Kidney (tissue), 14 donors: ENCODE data around the gene ADAMTSL2. TPM values are rescaled to one million over a fixed set of nuclear protein-coding genes. Genes with fewer than 3 reads are reported as not detected.

Experiments
- DNase-seq, 5 donors: peaks; one replicate each; pipeline ENCODE4 v3.0.0-alpha.2; 2013 to 2020
- FAIRE-seq: peaks from 2 replicates; lab custom pipeline; 2012; peaks lifted over from hg19 to GRCh38; lab: Jason Lieb, UNC
- H3K27ac ChIP-seq, 2 donors: one replicate each; pipeline ENCODE4 v1.7.0; 2013; ENCODE audit warnings: low read depth in 2 of 2, low read length in 2 of 2, inconsistent platforms in 1 of 2
- H3K27me3 ChIP-seq: one replicate; pipeline ENCODE4 v1.7.1; 2013; ENCODE audit warnings: low read length, inconsistent platforms; ENCODE audit not compliant: control insufficient read depth, insufficient read depth
- H3K36me3 ChIP-seq, 3 donors: one replicate each; pipeline versions ENCODE4 v1.7.0 to v1.7.1; 2013; ENCODE audit warnings: low read length in 3 of 3, control low read depth in 1 of 3, inconsistent platforms in 1 of 3; ENCODE audit not compliant: insufficient read depth in 3 of 3, control insufficient read depth in 2 of 3
- H3K4me1 ChIP-seq, 3 donors: one replicate each; pipeline versions ENCODE4 v1.7.0 to v1.7.1; 2013; ENCODE audit warnings: low read length in 3 of 3, inconsistent platforms in 1 of 3, low read depth in 1 of 3; ENCODE audit not compliant: control insufficient read depth in 2 of 3, insufficient read depth in 2 of 3
- H3K4me3 ChIP-seq, 3 donors: one replicate each; pipeline versions ENCODE4 v1.7.0 to v1.8.1; 2013; ENCODE audit warnings: low read length in 3 of 3, control low read depth in 1 of 3, inconsistent platforms in 1 of 3
- H3K9ac ChIP-seq, 3 donors: one replicate each; pipeline versions ENCODE4 v1.7.0 to v1.7.1; 2013; ENCODE audit warnings: low read length in 3 of 3, control low read depth in 1 of 3, inconsistent platforms in 1 of 3
- H3K9me3 ChIP-seq, 3 donors: one replicate each; pipeline versions ENCODE4 v1.7.0 to v1.7.1; 2013; ENCODE audit warnings: low read length in 3 of 3, control low read depth in 1 of 3, inconsistent platforms in 1 of 3; ENCODE audit not compliant: control insufficient read depth in 2 of 3, insufficient read depth in 1 of 3
- intact Hi-C: fragments of 100-400 bp; cut with DNase I; formaldehyde crosslinking; loops from one replicate; pipeline ENCODE4 v1.11.1; 2022
- polyA plus RNA-seq: library from polyadenylated mRNA; stranded (reverse); fragments of 350-450 nt; fragmentation: Illumina TruSeq; extraction: RNeasy Lipid Tissue Mini Kit (QIAGEN cat#74804); gene quantifications from one replicate; pipeline ENCODE4 v1.2.3, GENCODE V29; 2014; ENCODE audit warnings: low read depth, low replicate concordance; ENCODE audit not compliant: insufficient read depth
- total RNA-seq: library from RNA; stranded (reverse); fragmentation: NEBNext Ultra II Directional; extraction: Animal tissue kit (Norgen Biotek cat#: 25700); gene quantifications from one replicate; pipeline ENCODE4 v1.2.1, GENCODE V29; 2021
- TF ChIP-seq, protein P1 (sequence below): IDR thresholded peaks from 3 replicates; pipeline ENCODE4 v1.5.1; 2012; ENCODE audit warnings: mild to moderate bottlenecking, moderate library complexity, borderline replicate concordance; ENCODE audit not compliant: insufficient read depth; ENCODE audit errors: extremely low read depth
- donor health status: control.
- donor health status: control.
- donor health status: control.
- donor health status: control.
- donor health status: control.
- donor health status: DM: yes; HTN: yes; CAD: no.
- donor health status: Normal renal cell carcinoma (clear cell type).

The ADAMTSL2 gene
- total and polyA plus RNA-seq, 2 donors from 2014 or later, result 20.0 to 32.1 TPM

DNA sequence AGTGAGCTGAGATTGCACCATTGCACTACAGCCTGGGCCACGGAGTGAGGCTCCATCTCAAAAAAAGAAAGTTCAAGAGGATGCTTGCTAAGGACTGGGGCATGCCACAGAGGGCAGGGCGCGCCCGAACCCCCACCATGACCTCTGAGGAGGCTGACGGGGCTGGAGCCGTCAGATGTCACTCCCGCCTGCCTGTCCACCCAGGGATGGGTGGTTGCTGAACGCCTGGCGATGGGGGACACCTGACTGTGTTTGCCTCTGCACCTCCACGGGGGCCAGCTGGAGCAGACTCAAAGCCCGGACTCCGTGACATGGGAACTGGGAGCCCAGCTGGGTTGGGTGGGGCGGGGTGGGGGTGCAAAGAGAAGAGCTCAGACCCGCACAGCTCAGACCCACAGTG lies 31.9 kb downstream of the ADAMTSL2 start:
- no peak overlapping the region for H3K27ac ChIP-seq
- TF ChIP-seq, protein P1, sequence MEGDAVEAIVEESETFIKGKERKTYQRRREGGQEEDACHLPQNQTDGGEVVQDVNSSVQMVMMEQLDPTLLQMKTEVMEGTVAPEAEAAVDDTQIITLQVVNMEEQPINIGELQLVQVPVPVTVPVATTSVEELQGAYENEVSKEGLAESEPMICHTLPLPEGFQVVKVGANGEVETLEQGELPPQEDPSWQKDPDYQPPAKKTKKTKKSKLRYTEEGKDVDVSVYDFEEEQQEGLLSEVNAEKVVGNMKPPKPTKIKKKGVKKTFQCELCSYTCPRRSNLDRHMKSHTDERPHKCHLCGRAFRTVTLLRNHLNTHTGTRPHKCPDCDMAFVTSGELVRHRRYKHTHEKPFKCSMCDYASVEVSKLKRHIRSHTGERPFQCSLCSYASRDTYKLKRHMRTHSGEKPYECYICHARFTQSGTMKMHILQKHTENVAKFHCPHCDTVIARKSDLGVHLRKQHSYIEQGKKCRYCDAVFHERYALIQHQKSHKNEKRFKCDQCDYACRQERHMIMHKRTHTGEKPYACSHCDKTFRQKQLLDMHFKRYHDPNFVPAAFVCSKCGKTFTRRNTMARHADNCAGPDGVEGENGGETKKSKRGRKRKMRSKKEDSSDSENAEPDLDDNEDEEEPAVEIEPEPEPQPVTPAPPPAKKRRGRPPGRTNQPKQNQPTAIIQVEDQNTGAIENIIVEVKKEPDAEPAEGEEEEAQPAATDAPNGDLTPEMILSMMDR, result no peak
- H3K9me3 ChIP-seq, result no peaks in the 10 kb centered on the region
- intact Hi-C loops, result no loop called here
- FAIRE-seq (no peak), DNase-seq (no peak)
- no peak overlapping the region for H3K4me3 ChIP-seq
- peaks cover 0 to 6% (median 0%) of the 10 kb centered on the region in 3 donors for H3K4me1 ChIP-seq
- no peaks in the 10 kb centered on the region for H3K36me3 ChIP-seq
- H3K27me3 ChIP-seq, result no peaks in the 10 kb centered on the region
- no peak overlapping the region for H3K9ac ChIP-seq

DNA sequence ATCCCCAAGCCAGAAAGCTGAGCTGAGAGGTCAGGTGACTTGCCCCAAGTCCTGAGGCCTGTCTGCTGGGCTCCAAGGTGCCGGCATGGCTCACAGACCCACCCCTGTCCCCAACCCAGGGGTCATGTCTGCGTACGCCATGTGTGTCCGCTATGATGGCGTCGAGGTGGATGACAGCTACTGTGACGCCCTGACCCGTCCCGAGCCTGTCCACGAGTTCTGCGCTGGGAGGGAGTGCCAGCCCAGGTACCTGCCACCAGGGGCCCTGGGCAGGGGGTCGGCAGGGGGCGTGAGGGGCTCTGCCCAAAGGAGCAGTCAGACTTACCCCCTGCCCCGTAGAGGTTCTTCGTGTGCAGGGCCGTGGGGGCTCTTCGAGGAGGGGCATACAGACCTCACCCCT lies 32.3 kb downstream of the ADAMTSL2 start:
- H3K36me3 ChIP-seq, result no peaks in the 10 kb centered on the region
- intact Hi-C loops, result no loop called here
- H3K9me3 ChIP-seq, result no peaks in the 10 kb centered on the region
- DNase-seq (no peak), FAIRE-seq (no peak)
- no peak overlapping the region for H3K4me3 ChIP-seq
- no peaks in the 10 kb centered on the region for H3K27me3 ChIP-seq
- TF ChIP-seq, protein P1, result no peak
- peaks cover 0 to 6% (median 0%) of the 10 kb centered on the region in 3 donors for H3K4me1 ChIP-seq
- H3K27ac ChIP-seq, result no peak overlapping the region
- no peak overlapping the region for H3K9ac ChIP-seq

- FAIRE-seq (no peak), DNase-seq (no peak)
- intact Hi-C loops, result no loop called here
- no peak overlapping the region for H3K27ac ChIP-seq
- H3K9ac ChIP-seq, result no peak overlapping the region
- TF ChIP-seq, protein P1, result no peak
- no peak overlapping the region for H3K4me3 ChIP-seq
- no peaks in the 10 kb centered on the region for H3K9me3 ChIP-seq
- no peaks in the 10 kb centered on the region for H3K36me3 ChIP-seq
- no peaks in the 10 kb centered on the region for H3K27me3 ChIP-seq
- H3K4me1 ChIP-seq, result peaks cover 0 to 3% (median 0%) of the 10 kb centered on the region in 3 donors
Observed at GRCh38 chr9:133568186-133568585, 33.7 kb downstream of the ADAMTSL2 start.
